Astrocyte (in vitro differentiated cells and primary cell): ENCODE results near the gene CLIP2. TPM values are rescaled to one million over a fixed set of nuclear protein-coding genes. Genes with fewer than 3 reads are reported as not detected.
"Not testable (repeated sequence)": the region's sequence is repeated elsewhere in the genome, so short reads cannot be mapped to it uniquely, and the experiment has no call there.

ENCODE experiments used
- DNase-seq: peaks from one replicate; pipeline ENCODE4 v3.0.0-alpha.2; 2010; ENCODE audit warnings: low read depth
- FAIRE-seq: peaks from 2 replicates; lab custom pipeline; 2011; peaks lifted over from hg19 to GRCh38; lab: Jason Lieb, UNC
- H2AFZ ChIP-seq: 2 replicates; pipeline ENCODE4 v1.6.0; 2012; ENCODE audit warnings: low read depth, low read length, inconsistent platforms
- H3K27ac ChIP-seq: 2 replicates; pipeline ENCODE4 v1.5.1; 2011; ENCODE audit warnings: low read depth, low read length, inconsistent platforms
- H3K27me3 ChIP-seq: 2 replicates; pipeline ENCODE4 v1.6.0; 2011; ENCODE audit warnings: low read length, inconsistent platforms; ENCODE audit not compliant: insufficient read depth
- H3K36me3 ChIP-seq: 2 replicates; pipeline ENCODE4 v1.5.1; 2011; ENCODE audit warnings: low read length, inconsistent platforms; ENCODE audit not compliant: insufficient read depth
- H3K4me1 ChIP-seq: 2 replicates; pipeline ENCODE4 v1.5.1; 2011; ENCODE audit warnings: low read length, inconsistent platforms; ENCODE audit not compliant: insufficient read depth
- H3K4me2 ChIP-seq: 2 replicates; pipeline ENCODE4 v1.6.0; 2012; ENCODE audit warnings: low read length, inconsistent platforms
- H3K4me3 ChIP-seq: 2 replicates; pipeline ENCODE4 v1.5.1; 2011; ENCODE audit warnings: low read depth, mild to moderate bottlenecking, low read length, inconsistent platforms; ENCODE audit not compliant: insufficient read depth
- H3K79me2 ChIP-seq: 2 replicates; pipeline ENCODE4 v1.6.0; 2012; ENCODE audit warnings: mild to moderate bottlenecking, low read length, inconsistent platforms; ENCODE audit not compliant: insufficient read depth
- H3K9ac ChIP-seq: 2 replicates; pipeline ENCODE4 v1.6.0; 2012; ENCODE audit warnings: mild to moderate bottlenecking, low read length, inconsistent platforms
- H3K9me3 ChIP-seq: 2 replicates; pipeline ENCODE4 v1.5.1; 2012; ENCODE audit warnings: low read depth, mild to moderate bottlenecking, low read length, inconsistent platforms; ENCODE audit not compliant: insufficient read depth
- H4K20me1 ChIP-seq: 2 replicates; pipeline ENCODE4 v1.6.0; 2012; ENCODE audit warnings: low read length, inconsistent platforms; ENCODE audit not compliant: insufficient read depth
- H3K27ac Mint-ChIP-seq: one replicate; pipeline ENCODE4 v1.8.0; 2021; ENCODE audit warnings: mild to moderate bottlenecking, mixed read lengths; ENCODE audit not compliant: unreplicated experiment
- H3K27me3 Mint-ChIP-seq: one replicate; pipeline ENCODE4 v1.8.0; 2021; ENCODE audit warnings: low read depth, mixed read lengths; ENCODE audit not compliant: unreplicated experiment
- H3K36me3 Mint-ChIP-seq: one replicate; pipeline ENCODE4 v1.8.0; 2021; ENCODE audit warnings: low read depth, mixed read lengths; ENCODE audit not compliant: unreplicated experiment
- H3K4me1 Mint-ChIP-seq: one replicate; pipeline ENCODE4 v1.8.0; 2021; ENCODE audit warnings: low read depth, mixed read lengths; ENCODE audit not compliant: unreplicated experiment
- H3K4me3 Mint-ChIP-seq: one replicate; pipeline ENCODE4 v1.8.0; 2021; ENCODE audit warnings: mild to moderate bottlenecking, moderate library complexity, mixed read lengths; ENCODE audit not compliant: unreplicated experiment
- H3K9me3 Mint-ChIP-seq: one replicate; pipeline ENCODE4 v1.8.0; 2021; ENCODE audit warnings: mild to moderate bottlenecking, mixed read lengths; ENCODE audit not compliant: unreplicated experiment
- CTCF ChIP-seq: IDR thresholded peaks from 2 replicates; pipeline ENCODE4 v1.5.1; 2011; ENCODE audit warnings: low read depth, mild to moderate bottlenecking, inconsistent platforms, low read length, moderate library complexity; ENCODE audit not compliant: insufficient read depth
- EZH2 ChIP-seq: IDR thresholded peaks from 2 replicates; pipeline ENCODE4 v1.6.1; 2012; ENCODE audit warnings: mild to moderate bottlenecking, low read length, inconsistent platforms; ENCODE audit not compliant: insufficient read depth
- total RNA-seq: library from RNA; stranded (reverse); gene quantifications from 2 replicates; pipeline ENCODE4 v1.2.1, GENCODE V29; 2021

The CLIP2 gene
- total RNA-seq, 1 donor from 2014 or later, result 31.4 TPM

GRCh38 chr7:74309181-74309580, 20.0 kb downstream of the CLIP2 start:
- no peak for DNase-seq
- H3K9me3 Mint-ChIP-seq, result no peaks in the 10 kb centered on the region
- no peak overlapping the region for H3K9ac ChIP-seq
- H3K79me2 ChIP-seq, result peaks cover 55% of the 10 kb centered on the region
- H3K27me3 ChIP-seq, result no peaks in the 10 kb centered on the region
- no peak for FAIRE-seq
- no peak overlapping the region for H3K27ac ChIP-seq
- no peak overlapping the region for H3K4me3 ChIP-seq
- H3K9me3 ChIP-seq, result no peaks in the 10 kb centered on the region
- no peaks in the 10 kb centered on the region for H3K36me3 ChIP-seq
- no peak overlapping the region for H2AFZ ChIP-seq
- peaks cover 6% of the 10 kb centered on the region for H3K36me3 Mint-ChIP-seq
- peaks cover 6% of the 10 kb centered on the region for H3K4me1 Mint-ChIP-seq
- no peak overlapping the region for H3K4me2 ChIP-seq
- peaks cover 18% of the 10 kb centered on the region for H3K4me1 ChIP-seq
- H3K4me3 Mint-ChIP-seq, result no peak overlapping the region
- peaks cover 71% of the 10 kb centered on the region for H4K20me1 ChIP-seq
- TF ChIP-seq CTCF, result no peak
- no peak for TF ChIP-seq EZH2
- H3K27ac Mint-ChIP-seq, result no peak overlapping the region
- no peaks in the 10 kb centered on the region for H3K27me3 Mint-ChIP-seq

GRCh38 chr7:74311305-74311744, 22.1 kb downstream of the CLIP2 start:
- DNase-seq (no peak), FAIRE-seq (no peak)
- peaks cover 11% of the 10 kb centered on the region for H3K4me1 ChIP-seq
- no peaks in the 10 kb centered on the region for H3K9me3 Mint-ChIP-seq
- H3K36me3 ChIP-seq, result no peaks in the 10 kb centered on the region
- H3K4me1 Mint-ChIP-seq, result peaks cover 6% of the 10 kb centered on the region
- H3K4me3 Mint-ChIP-seq, result no peak overlapping the region
- no peak overlapping the region for H3K4me2 ChIP-seq
- peaks cover 58% of the 10 kb centered on the region for H4K20me1 ChIP-seq
- no peak overlapping the region for H2AFZ ChIP-seq
- no peaks in the 10 kb centered on the region for H3K27me3 Mint-ChIP-seq
- no peak for TF ChIP-seq CTCF
- no peak for TF ChIP-seq EZH2
- H3K36me3 Mint-ChIP-seq, result peaks cover 6% of the 10 kb centered on the region
- H3K27me3 ChIP-seq, result no peaks in the 10 kb centered on the region
- peaks cover 42% of the 10 kb centered on the region for H3K79me2 ChIP-seq
- no peak overlapping the region for H3K9ac ChIP-seq
- no peak overlapping the region for H3K27ac Mint-ChIP-seq
- no peak overlapping the region for H3K27ac ChIP-seq
- no peaks in the 10 kb centered on the region for H3K9me3 ChIP-seq
- H3K4me3 ChIP-seq, result no peak overlapping the region

- H3K9me3 ChIP-seq, result no peaks in the 10 kb centered on the region
- H3K27me3 ChIP-seq, result no peaks in the 10 kb centered on the region
- Mint-ChIP-seq H3K27ac (no peak overlapping the region), H3K36me3 (peaks cover 10% of the 10 kb centered on the region), H3K27me3 (no peaks in the 10 kb centered on the region), H3K4me1 (no peaks in the 10 kb centered on the region), H3K9me3 (no peaks in the 10 kb centered on the region), H3K4me3 (no peak overlapping the region)
- no peak overlapping the region for H3K27ac ChIP-seq
- TF ChIP-seq EZH2 (no peak), CTCF (no peak)
- no peak overlapping the region for H3K9ac ChIP-seq
- H3K4me2 ChIP-seq, result no peak overlapping the region
- peaks cover 54% of the 10 kb centered on the region for H4K20me1 ChIP-seq
- no peak overlapping the region for H2AFZ ChIP-seq
- H3K4me3 ChIP-seq, result no peak overlapping the region
- FAIRE-seq (no peak), DNase-seq (no peak)
- no peaks in the 10 kb centered on the region for H3K36me3 ChIP-seq
- peaks cover 2% of the 10 kb centered on the region for H3K4me1 ChIP-seq
- peaks cover 39% of the 10 kb centered on the region for H3K79me2 ChIP-seq
These were observed 23.3 kb downstream of the CLIP2 start for GRCh38 chr7:74312418-74313028.

GRCh38 chr7:74315891-74316290, 26.7 kb downstream of the CLIP2 start:
- not testable (repeated sequence) for H3K27me3 Mint-ChIP-seq, H3K9me3 ChIP-seq, H3K4me1 ChIP-seq, H3K27ac ChIP-seq, H2AFZ ChIP-seq, H3K27me3 ChIP-seq, H3K27ac Mint-ChIP-seq, H3K9me3 Mint-ChIP-seq, H3K4me3 Mint-ChIP-seq, H3K4me1 Mint-ChIP-seq, H3K36me3 ChIP-seq, FAIRE-seq, H3K9ac ChIP-seq, DNase-seq, H3K4me2 ChIP-seq, H3K4me3 ChIP-seq
- H3K79me2 ChIP-seq, result peaks cover 22% of the 10 kb centered on the region
- peaks cover 54% of the 10 kb centered on the region for H4K20me1 ChIP-seq
- H3K36me3 Mint-ChIP-seq, result peaks cover 25% of the 10 kb centered on the region
